Endothelial cell of umbilical vein (primary cell): ENCODE data around the gene MAT2A. TPM values are rescaled to one million over a fixed set of nuclear protein-coding genes. Genes with fewer than 3 reads are reported as not detected.

Source experiments
- BruUV-seq: library from RNA; stranded (reverse); fragments of 400-500 nt; replicated peaks from 2 replicates; lab custom pipeline; 2021; lab: Mats Ljungman, UMichigan
- CTCF ChIA-PET: fragments of 300-600, 350-600 bp; sonication (Branson Sonifier 250); formaldehyde crosslinking; loops from one replicate; lab custom pipeline; 2021; ENCODE audit warnings: antibody characterized with exemption, inconsistent platforms; lab: Charles Lee
- POLR2A ChIA-PET: fragments of 300-600, 350-600 bp; sonication (Branson Sonifier 250); formaldehyde crosslinking; loops from one replicate; lab custom pipeline; 2021; ENCODE audit warnings: antibody characterized with exemption, inconsistent platforms; lab: Charles Lee
- DNase-seq: peaks from one replicate; pipeline ENCODE4 v3.0.0-alpha.2; 2011; ENCODE audit warnings: low read depth, low spot score
- FAIRE-seq: peaks from 2 replicates; lab custom pipeline; 2011; peaks lifted over from hg19 to GRCh38; lab: Jason Lieb, UNC
- H2AFZ ChIP-seq: 2 replicates; pipeline ENCODE4 v1.6.0; 2012; ENCODE audit warnings: low read depth, low read length, control low read depth, inconsistent platforms
- H3K27ac ChIP-seq: 2 replicates; pipeline ENCODE4 v1.5.1; 2011; ENCODE audit warnings: low read depth, mild to moderate bottlenecking, control low read depth, low read length, moderate library complexity; ENCODE audit not compliant: insufficient read depth
- H3K27me3 ChIP-seq, 2 experiments: 2 replicates each; pipeline versions ENCODE4 v1.6.0 to v1.6.1; 2011; ENCODE audit warnings: low read length in 2 of 2, mixed read lengths in 1 of 2; ENCODE audit not compliant: control insufficient read depth in 2 of 2, insufficient read depth in 2 of 2
- H3K36me3 ChIP-seq, 2 experiments: 2 replicates in 1 of 2; 3 replicates in 1 of 2; pipeline ENCODE4 v1.5.1; 2011; ENCODE audit warnings: low read length in 2 of 2, mild to moderate bottlenecking in 1 of 2, moderate library complexity in 1 of 2; ENCODE audit not compliant: control insufficient read depth in 2 of 2, insufficient read depth in 2 of 2; ENCODE audit errors: extremely low read depth in 1 of 2
- H3K4me1 ChIP-seq: 3 replicates; pipeline ENCODE4 v1.5.1; 2011; ENCODE audit warnings: mild to moderate bottlenecking, low read length; ENCODE audit not compliant: control insufficient read depth, insufficient read depth; ENCODE audit errors: extremely low read depth
- H3K4me2 ChIP-seq: 2 replicates; pipeline ENCODE4 v1.6.1; 2011; ENCODE audit warnings: low read length, control low read depth, mixed read lengths; ENCODE audit not compliant: insufficient read depth
- H3K4me3 ChIP-seq, 3 experiments: fragments of 200-600 bp in 1 of 3; sonication (generic), shearing (Covaris generic) in 1 of 3; replicated peaks in 1 of 3; 2 replicates each; pipeline ENCODE4 v1.5.1; 2011 to 2016; ENCODE audit warnings: control low read depth in 3 of 3, low read length in 3 of 3, mild to moderate bottlenecking in 2 of 3, inconsistent platforms in 1 of 3, low read depth in 1 of 3, moderate library complexity in 1 of 3; ENCODE audit not compliant: insufficient read depth in 1 of 3
- H3K79me2 ChIP-seq: 2 replicates; pipeline ENCODE4 v1.6.0; 2012; ENCODE audit warnings: low read length, inconsistent platforms; ENCODE audit not compliant: control insufficient read depth, insufficient read depth
- H3K9ac ChIP-seq: replicated peaks from 2 replicates; pipeline ENCODE3; 2011; ENCODE audit warnings: low read length, control low read depth; ENCODE audit not compliant: insufficient read depth; ENCODE audit errors: extremely low read depth
- H3K9me1 ChIP-seq: replicated peaks from 3 replicates; pipeline ENCODE4 v1.6.0; 2011; ENCODE audit warnings: mild to moderate bottlenecking, low read length; ENCODE audit not compliant: control insufficient read depth, insufficient read depth; ENCODE audit errors: extremely low read depth
- H3K9me3 ChIP-seq: replicated peaks from 2 replicates; pipeline ENCODE4 v1.5.1; 2012; ENCODE audit warnings: low read length, inconsistent platforms; ENCODE audit not compliant: control insufficient read depth, insufficient read depth
- H4K20me1 ChIP-seq: replicated peaks from 2 replicates; pipeline ENCODE3; 2011; ENCODE audit warnings: mild to moderate bottlenecking, low read length; ENCODE audit not compliant: control insufficient read depth, insufficient read depth; ENCODE audit errors: extremely low read depth
- CTCF ChIP-seq, 2 donors: IDR thresholded peaks; 1 replicate in 1 of 2; 2 replicates in 1 of 2; pipeline ENCODE4 v1.5.1; 2011; ENCODE audit warnings: low read length in 2 of 2, mild to moderate bottlenecking in 2 of 2, moderate library complexity in 2 of 2, control low read depth in 1 of 2, inconsistent platforms in 1 of 2, low read depth in 1 of 2; ENCODE audit not compliant: insufficient read depth in 1 of 2; ENCODE audit errors: extremely low read depth in 1 of 2
- EZH2 ChIP-seq: IDR thresholded peaks from 2 replicates; pipeline ENCODE4 v1.6.1; 2012; ENCODE audit warnings: borderline replicate concordance, low read depth, mild to moderate bottlenecking, moderate library complexity, low read length, inconsistent platforms; ENCODE audit not compliant: severe bottlenecking
- FOS ChIP-seq: IDR thresholded peaks from 2 replicates; pipeline ENCODE4 v1.6.1; 2011; ENCODE audit warnings: mild to moderate bottlenecking, low read length, moderate library complexity, borderline replicate concordance; ENCODE audit not compliant: insufficient read depth
- GATA2 ChIP-seq: IDR thresholded peaks from 2 replicates; pipeline ENCODE4 v1.7.0; 2011; ENCODE audit warnings: low read depth, mild to moderate bottlenecking, moderate library complexity, mixed read lengths, low read length; ENCODE audit not compliant: insufficient read length, insufficient read depth
- JUN ChIP-seq: IDR thresholded peaks from 2 replicates; pipeline ENCODE4 v1.6.1; 2011; ENCODE audit warnings: borderline replicate concordance, low read depth; ENCODE audit not compliant: insufficient read length, insufficient read depth
- MAX ChIP-seq: IDR thresholded peaks from 2 replicates; pipeline ENCODE4 v1.6.1; 2011; ENCODE audit not compliant: insufficient read depth, insufficient read length
- MYC ChIP-seq: IDR thresholded peaks from one replicate; pipeline ENCODE4 v1.6.1; 2011; ENCODE audit warnings: mild to moderate bottlenecking, low read depth, low read length
- POLR2A ChIP-seq: IDR thresholded peaks from 2 replicates; pipeline ENCODE4 v1.6.1; 2012; ENCODE audit warnings: low read depth, mild to moderate bottlenecking, control low read depth, low read length
- POLR2AphosphoS5 ChIP-seq: IDR thresholded peaks from 2 replicates; pipeline ENCODE4 v1.6.1; 2012; ENCODE audit warnings: low read depth, mild to moderate bottlenecking, control low read depth, low read length, moderate library complexity; ENCODE audit not compliant: insufficient read depth
- dilution Hi-C: fragments of 300-500 bp; cut with MboI; formaldehyde crosslinking; loops from one replicate; pipeline ENCODE4 v1.15.0; 2019; ENCODE audit warnings: low sequenced_read_pairs; ENCODE audit not compliant: extremely low pct_ligation_motif_present
- intact Hi-C: fragments of 100-400 bp; cut with micrococcal nuclease; formaldehyde crosslinking; loops from one replicate; pipeline ENCODE4 v1.10.0; 2022
- polyA plus RNA-seq, 4 experiments: library from polyadenylated mRNA; depleted of rRNA in 3 of 4; stranded (reverse) in 3 of 4; unstranded in 1 of 4; fragments of >200 nt; gene quantifications; 2 replicates each; pipeline versions ENCODE4 v1.2.1 to v1.2.3, GENCODE V29; 2011 to 2012; ENCODE audit warnings: missing spikeins in 1 of 4
- total RNA-seq: library from RNA; stranded (reverse); gene quantifications from 2 replicates; pipeline ENCODE4 v1.2.3, GENCODE V29; 2021

The MAT2A gene
- total and polyA plus RNA-seq, 2 donors (not counting 3 experiments of a cell fraction or from before 2014, with no cell fraction given) = 172 to 257 TPM

- Histone ChIP-seq H3K9me1 (no peaks in the 10 kb centered on the region), H3K4me2 (no peak overlapping the region), H3K36me3 (no peaks in the 10 kb centered on the region), H3K9me3 (no peaks in the 10 kb centered on the region), H3K9ac (no peak overlapping the region), H3K4me1 (peaks cover 44% of the 10 kb centered on the region), H3K27ac (no peak overlapping the region), H3K4me3 (no peak overlapping the region), H3K79me2 (no peaks in the 10 kb centered on the region), H4K20me1 (no peaks in the 10 kb centered on the region), H3K27me3 (no peaks in the 10 kb centered on the region), H2AFZ (peak overlapping the region; percentile 36)
- no peak for TF ChIP-seq EZH2
- TF ChIP-seq CTCF (IDR thresholded peaks at IDR 0.05; ENCODE audit: extremely low read depth in 1 of 2, insufficient read depth in 1 of 2, low read depth in 1 of 2, low read length in 2 of 2) = no peak
- no peak for TF ChIP-seq FOS
- no TSS peak for BruUV-seq
- CTCF ChIA-PET = interaction anchor here (1.2 to 1.5 kb wide), 3 partner anchors 45 to 64 kb away, joined by 3 to 5 read pairs (median 3); no protein-coding TSS in a partner anchor
- DNase-seq = peak; percentile 23
- intact Hi-C loops (no loop called here), dilution Hi-C loops (no loop called here)
- peak; percentile 37 for FAIRE-seq
- POLR2A ChIA-PET = interaction anchor here (1.9 kb wide), 1 partner anchor 38 kb away, joined by 12 read pairs; the partner anchor contains the start of gene MAT2A
Observed at GRCh38 chr2:85501248-85501647, 37.7 kb upstream of the MAT2A start.

GRCh38 chr2:85502720-85503119 lies 36.2 kb upstream of the MAT2A start:
- Histone ChIP-seq H3K27ac (no peak overlapping the region), H3K4me3 (no peak overlapping the region), H3K79me2 (no peaks in the 10 kb centered on the region), H3K4me2 (no peak overlapping the region), H3K9ac (no peak overlapping the region), H2AFZ (no peak overlapping the region), H4K20me1 (no peaks in the 10 kb centered on the region), H3K4me1 (peaks cover 44% of the 10 kb centered on the region), H3K9me1 (no peaks in the 10 kb centered on the region), H3K36me3 (no peaks in the 10 kb centered on the region), H3K9me3 (no peaks in the 10 kb centered on the region), H3K27me3 (no peaks in the 10 kb centered on the region)
- DNase-seq (no peak), FAIRE-seq (no peak)
- CTCF ChIA-PET = interaction anchor here (1.2 to 1.7 kb wide), 2 partner anchors 49 to 65 kb away, joined by 3 to 4 read pairs; no protein-coding TSS in a partner anchor
- dilution Hi-C loops = no loop called here
- intact Hi-C loops = no loop called here
- BruUV-seq = no TSS peak
- TF ChIP-seq CTCF (IDR thresholded peaks at IDR 0.05; ENCODE audit: extremely low read depth in 1 of 2, insufficient read depth in 1 of 2, low read depth in 1 of 2, low read length in 2 of 2) (no peak), GATA2 (no peak), MYC (no peak), MAX (no peak), POLR2A (no peak), POLR2AphosphoS5 (no peak), EZH2 (no peak), JUN (no peak), FOS (no peak)
- POLR2A ChIA-PET = interaction anchor here (1.3 kb wide), 1 partner anchor 36 kb away, joined by 3 read pairs; the partner anchor contains the start of gene MAT2A
